ENCODE results near the gene MBTPS1. TPM values are rescaled to one million over a fixed set of nuclear protein-coding genes. Genes with fewer than 3 reads are reported as not detected.

Gene MBTPS1
- total and polyA plus RNA-seq, 12 donors: 61.5 to 132 (median 83.6) TPM

DNA sequence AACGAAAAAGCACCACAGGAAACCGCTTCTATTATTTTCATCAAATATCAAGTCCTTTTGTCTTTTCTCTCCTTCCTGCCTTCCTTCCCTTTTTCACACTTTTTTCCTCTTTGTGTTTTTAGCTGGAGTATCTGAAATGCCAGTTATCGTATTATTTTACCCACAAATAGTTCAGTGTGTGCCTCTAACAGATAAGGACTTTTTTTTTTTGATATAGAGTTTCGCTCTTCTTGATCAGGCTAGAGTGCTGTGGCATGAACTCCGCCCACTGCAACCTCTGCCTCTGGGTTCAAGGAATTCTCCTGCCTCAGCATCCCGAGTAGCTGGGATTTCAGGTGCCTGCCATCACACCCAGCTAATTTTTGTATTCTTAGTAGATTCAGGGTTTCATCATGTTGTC, 39.0 kb upstream of the MBTPS1 start:
- WGBS, 4 donors: 84 to 89% (median 87%) methylated on average over 6 of the region's 6 CpGs
- Histone ChIP-seq H3K4me1 (replicated peaks in 1 of 2) (no peaks in the 10 kb centered on the region), H3K36me3 (replicated peaks in 1 of 2) (no peaks in the 10 kb centered on the region), H3K27me3 (no peaks in the 10 kb centered on the region), H3K4me3 (no peak overlapping the region), H3K9me3 (replicated peaks in 1 of 3) (no peaks in the 10 kb centered on the region), H3K27ac (no peak overlapping the region)
- TF ChIP-seq POLR2A (IDR thresholded peaks at IDR 0.05): no peak
- TF ChIP-seq, protein P1, sequence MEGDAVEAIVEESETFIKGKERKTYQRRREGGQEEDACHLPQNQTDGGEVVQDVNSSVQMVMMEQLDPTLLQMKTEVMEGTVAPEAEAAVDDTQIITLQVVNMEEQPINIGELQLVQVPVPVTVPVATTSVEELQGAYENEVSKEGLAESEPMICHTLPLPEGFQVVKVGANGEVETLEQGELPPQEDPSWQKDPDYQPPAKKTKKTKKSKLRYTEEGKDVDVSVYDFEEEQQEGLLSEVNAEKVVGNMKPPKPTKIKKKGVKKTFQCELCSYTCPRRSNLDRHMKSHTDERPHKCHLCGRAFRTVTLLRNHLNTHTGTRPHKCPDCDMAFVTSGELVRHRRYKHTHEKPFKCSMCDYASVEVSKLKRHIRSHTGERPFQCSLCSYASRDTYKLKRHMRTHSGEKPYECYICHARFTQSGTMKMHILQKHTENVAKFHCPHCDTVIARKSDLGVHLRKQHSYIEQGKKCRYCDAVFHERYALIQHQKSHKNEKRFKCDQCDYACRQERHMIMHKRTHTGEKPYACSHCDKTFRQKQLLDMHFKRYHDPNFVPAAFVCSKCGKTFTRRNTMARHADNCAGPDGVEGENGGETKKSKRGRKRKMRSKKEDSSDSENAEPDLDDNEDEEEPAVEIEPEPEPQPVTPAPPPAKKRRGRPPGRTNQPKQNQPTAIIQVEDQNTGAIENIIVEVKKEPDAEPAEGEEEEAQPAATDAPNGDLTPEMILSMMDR (IDR thresholded peaks at IDR 0.05): no peak
- intact Hi-C loops (cut with DNase I): no loop called here
- DNase-seq: no peak

DNA sequence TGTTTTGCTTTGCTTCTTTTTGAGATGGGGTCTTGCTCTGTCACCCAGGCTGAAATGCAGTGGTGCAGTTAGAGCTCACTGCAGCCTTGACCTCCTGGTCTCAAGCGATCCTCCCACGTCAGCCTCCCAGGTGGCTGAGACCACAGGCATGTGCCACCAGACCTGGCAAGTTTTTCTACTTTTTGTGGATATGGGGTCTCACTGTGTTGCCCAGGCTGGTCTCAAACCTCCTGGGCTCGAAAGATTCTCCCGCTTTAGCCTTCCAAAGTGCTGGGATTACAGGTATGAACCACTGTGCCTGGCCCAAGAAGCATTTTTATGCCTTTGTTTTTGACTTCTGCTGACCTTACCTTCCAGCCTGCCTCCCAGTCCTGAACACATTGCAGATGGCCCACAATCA, 38.5 kb upstream of the MBTPS1 start:
- no peak for DNase-seq
- Histone ChIP-seq H3K9me3 (replicated peaks in 1 of 3) (no peaks in the 10 kb centered on the region), H3K27me3 (no peaks in the 10 kb centered on the region), H3K27ac (no peak overlapping the region), H3K36me3 (replicated peaks in 1 of 2) (no peaks in the 10 kb centered on the region), H3K4me3 (no peak overlapping the region), H3K4me1 (replicated peaks in 1 of 2) (no peaks in the 10 kb centered on the region)
- TF ChIP-seq, protein P1 (IDR thresholded peaks at IDR 0.05): no peak
- no peak for TF ChIP-seq POLR2A (IDR thresholded peaks at IDR 0.05)
- 84 to 93% (median 92%) methylated on average over 4 of the region's 4 CpGs for WGBS, 4 donors
- intact Hi-C loops (cut with DNase I): no loop called here

DNA sequence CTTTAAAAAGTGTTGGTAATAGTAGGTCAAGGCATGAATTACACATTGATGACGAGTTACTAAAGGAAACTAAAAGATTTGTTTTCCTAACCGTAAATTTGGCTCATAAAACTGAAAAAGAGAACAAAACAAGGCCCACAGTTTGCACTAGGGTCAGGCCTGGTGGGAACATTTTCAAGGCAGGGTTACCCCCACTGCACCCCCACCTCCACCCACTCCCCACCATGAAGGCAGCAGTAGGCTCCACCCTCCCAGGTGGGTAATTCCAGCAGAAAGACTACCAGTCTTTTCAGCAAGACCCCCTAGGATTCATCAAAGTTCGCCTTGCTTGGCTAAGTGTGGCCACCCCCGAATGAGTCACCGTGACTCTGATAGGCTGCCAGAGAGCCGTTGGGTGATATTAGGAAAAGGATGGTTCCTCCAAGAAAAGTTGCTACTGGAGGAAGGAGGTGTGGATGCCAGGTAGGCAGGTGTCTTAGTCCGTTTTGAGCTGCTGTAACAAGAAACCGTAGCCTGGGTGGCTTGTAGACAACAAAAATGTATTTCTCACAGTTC, 37.0 kb upstream of the MBTPS1 start:
- DNase-seq: peak in 4 of 7 donors; percentile 27 to 41 (median 33)
- Histone ChIP-seq H3K4me3 (no peak overlapping the region), H3K36me3 (replicated peaks in 1 of 2) (no peaks in the 10 kb centered on the region), H3K9me3 (replicated peaks in 1 of 3) (no peaks in the 10 kb centered on the region), H3K4me1 (replicated peaks in 1 of 2) (no peaks in the 10 kb centered on the region), H3K27ac (no peak overlapping the region), H3K27me3 (no peaks in the 10 kb centered on the region)
- 33 to 50% (median 37%) methylated on average over 8 of the region's 8 CpGs for WGBS, 4 donors
- TF ChIP-seq, protein P1 (IDR thresholded peaks at IDR 0.05): no peak
- no peak for TF ChIP-seq POLR2A (IDR thresholded peaks at IDR 0.05)
- intact Hi-C loops (cut with DNase I): no loop called here

DNA sequence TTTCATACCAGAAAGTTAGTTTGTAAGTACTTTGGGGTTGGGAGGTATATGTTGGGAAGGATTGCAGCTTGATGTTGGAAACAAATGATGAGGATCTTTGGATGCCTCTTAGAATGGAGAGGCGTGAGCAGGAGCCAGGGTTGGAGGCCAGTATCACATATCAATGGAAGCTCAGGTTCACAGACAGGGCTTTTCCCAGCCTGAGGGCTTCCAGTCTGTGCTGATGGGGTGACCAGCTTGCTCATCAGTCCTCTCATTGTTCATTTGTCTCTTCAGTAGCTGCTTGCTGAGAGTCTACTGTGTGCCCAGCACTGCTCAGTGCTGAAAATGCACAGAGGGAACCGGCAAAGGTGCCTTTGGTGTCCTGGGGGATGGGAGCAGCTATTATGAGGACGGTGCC, 34.2 kb upstream of the MBTPS1 start:
- Histone ChIP-seq H3K4me1 (replicated peaks in 1 of 2) (no peaks in the 10 kb centered on the region), H3K36me3 (replicated peaks in 1 of 2) (no peaks in the 10 kb centered on the region), H3K27me3 (no peaks in the 10 kb centered on the region), H3K9me3 (replicated peaks in 1 of 3) (no peaks in the 10 kb centered on the region), H3K4me3 (no peak overlapping the region), H3K27ac (no peak overlapping the region)
- 85 to 88% (median 88%) methylated on average over 3 of the region's 3 CpGs for WGBS, 4 donors
- intact Hi-C loops (cut with DNase I): no loop called here
- no peak for DNase-seq
- TF ChIP-seq, protein P1 (IDR thresholded peaks at IDR 0.05): no peak
- TF ChIP-seq POLR2A (IDR thresholded peaks at IDR 0.05): no peak

Measured in adrenal gland (tissue), 12 donors.